Mucosa of rectum (tissue), 2 donors: ENCODE results near the gene MRPL36.

ENCODE experiments used
- H3K27ac ChIP-seq, 2 donors: one replicate each; pipeline ENCODE4 v1.7.0; 2013; ENCODE audit warnings: inconsistent platforms in 2 of 2, low read depth in 2 of 2, low read length in 2 of 2
- H3K27me3 ChIP-seq, 2 donors: one replicate each; pipeline ENCODE4 v1.7.0; 2013; ENCODE audit warnings: low read length in 2 of 2; ENCODE audit not compliant: control insufficient read depth in 2 of 2, insufficient read depth in 2 of 2
- H3K36me3 ChIP-seq, 2 donors: one replicate each; pipeline ENCODE4 v1.7.0; 2013; ENCODE audit warnings: low read length in 2 of 2; ENCODE audit not compliant: control insufficient read depth in 2 of 2, insufficient read depth in 2 of 2
- H3K4me1 ChIP-seq, 2 donors: one replicate each; pipeline ENCODE4 v1.7.0; 2013; ENCODE audit warnings: low read length in 2 of 2, mild to moderate bottlenecking in 1 of 2; ENCODE audit not compliant: control insufficient read depth in 2 of 2, insufficient read depth in 2 of 2
- H3K4me3 ChIP-seq, 2 donors: one replicate each; pipeline ENCODE4 v1.7.0; 2013; ENCODE audit warnings: low read length in 2 of 2
- H3K9ac ChIP-seq, 2 donors: one replicate each; pipeline ENCODE4 v1.7.0; 2013; ENCODE audit warnings: low read length in 2 of 2, low read depth in 1 of 2, mild to moderate bottlenecking in 1 of 2
- H3K9me3 ChIP-seq, 2 donors: one replicate each; pipeline ENCODE4 v1.7.0; 2013; ENCODE audit warnings: low read length in 2 of 2; ENCODE audit not compliant: control insufficient read depth in 2 of 2
- donor health status: healthy.
- donor health status: Normal muscosa, but diverticular disease.

Gene MRPL36

DNA sequence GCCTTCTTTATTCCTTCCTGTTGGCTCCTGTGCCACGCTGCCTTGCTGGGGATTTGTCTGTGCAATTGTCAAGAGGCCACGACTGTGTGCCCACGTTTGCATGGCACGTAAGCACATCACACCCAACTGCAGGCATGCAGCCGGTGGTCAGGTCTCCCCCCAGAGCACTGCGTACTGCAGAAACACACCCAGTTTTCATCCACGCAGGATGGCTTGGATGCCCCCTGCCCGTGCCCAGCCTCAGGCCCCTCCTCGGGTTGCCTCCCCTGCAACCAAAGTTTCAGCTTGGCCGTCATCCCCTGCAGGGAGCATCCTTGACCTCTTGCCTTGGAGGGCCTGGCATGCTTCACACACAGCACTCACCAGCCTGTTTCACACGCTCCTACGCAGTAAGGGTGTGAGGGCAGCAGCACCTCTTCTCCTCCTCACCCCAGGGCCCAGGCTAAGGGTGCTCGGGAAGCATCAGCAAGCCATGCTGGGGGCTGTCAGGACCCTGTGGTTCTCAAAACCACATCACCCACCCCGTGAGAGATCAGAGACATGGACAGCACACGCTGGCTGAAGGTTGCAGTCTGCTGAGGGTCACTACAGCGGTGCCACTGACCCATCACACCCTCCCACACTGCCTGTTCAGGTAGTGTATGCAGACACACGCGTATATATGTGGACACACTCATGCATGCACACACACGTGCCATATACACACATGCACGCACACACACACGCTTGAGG lies 3.1 kb downstream of the MRPL36 start:
- Histone ChIP-seq H3K4me3 (no peak overlapping the region), H3K27me3 (no peaks in the 10 kb centered on the region), H3K4me1 (peaks cover 16 to 17% of the 10 kb centered on the region in 2 donors), H3K36me3 (peaks cover 6 to 19% of the 10 kb centered on the region in 2 donors), H3K9me3 (no peaks in the 10 kb centered on the region), H3K9ac (no peak overlapping the region), H3K27ac (no peak overlapping the region)

DNA sequence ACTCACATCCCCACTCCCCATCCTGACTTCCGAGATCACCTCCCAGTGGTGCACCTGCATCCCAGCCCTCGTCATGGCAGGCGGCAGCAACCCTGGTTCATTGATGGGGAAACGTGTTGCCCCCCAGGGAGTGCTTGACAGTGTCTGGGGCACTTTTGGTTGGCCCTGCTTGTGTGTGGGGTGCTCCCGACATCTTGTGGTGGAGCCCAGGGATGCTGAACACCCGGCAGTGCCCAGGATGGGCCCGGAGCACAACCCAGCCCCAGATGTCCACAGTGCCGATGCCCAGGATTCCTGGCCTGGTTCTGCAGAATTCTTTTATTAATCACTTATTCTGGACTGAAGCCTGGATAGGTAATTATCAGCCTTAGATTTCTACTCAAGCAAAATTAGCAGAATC lies 3.7 kb downstream of the MRPL36 start:
- no peak overlapping the region for H3K4me3 ChIP-seq
- no peaks in the 10 kb centered on the region for H3K27me3 ChIP-seq
- H3K4me1 ChIP-seq: peaks cover 16 to 17% of the 10 kb centered on the region in 2 donors
- no peak overlapping the region for H3K9ac ChIP-seq
- peaks cover 6 to 19% of the 10 kb centered on the region in 2 donors for H3K36me3 ChIP-seq
- H3K27ac ChIP-seq: no peak overlapping the region
- no peaks in the 10 kb centered on the region for H3K9me3 ChIP-seq

DNA sequence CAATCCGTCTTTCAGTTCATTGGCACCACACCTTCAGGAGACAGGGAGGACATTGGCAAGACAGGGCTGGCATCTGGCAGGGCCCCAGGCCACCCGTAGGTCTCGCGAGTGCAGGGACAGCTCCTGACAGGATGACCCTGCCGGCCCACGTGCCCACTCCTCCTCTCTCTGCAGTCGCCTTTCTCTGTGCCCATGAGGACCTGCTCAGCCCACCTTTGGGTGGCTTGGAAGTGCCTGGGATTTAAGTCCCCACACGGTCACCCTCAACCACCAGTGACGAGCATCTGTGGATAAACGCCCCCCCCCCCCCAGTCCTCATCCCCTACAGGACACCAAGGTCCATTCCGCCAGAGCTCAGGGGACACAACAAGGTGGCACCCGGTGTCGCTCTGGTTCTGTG lies 4.1 kb downstream of the MRPL36 start:
- H3K36me3 ChIP-seq: peaks cover 6 to 19% of the 10 kb centered on the region in 2 donors
- H3K27ac ChIP-seq: no peak overlapping the region
- no peaks in the 10 kb centered on the region for H3K27me3 ChIP-seq
- peaks cover 13% of the 10 kb centered on the region in 2 donors for H3K4me1 ChIP-seq
- no peaks in the 10 kb centered on the region for H3K9me3 ChIP-seq
- no peak overlapping the region for H3K9ac ChIP-seq
- no peak overlapping the region for H3K4me3 ChIP-seq

DNA sequence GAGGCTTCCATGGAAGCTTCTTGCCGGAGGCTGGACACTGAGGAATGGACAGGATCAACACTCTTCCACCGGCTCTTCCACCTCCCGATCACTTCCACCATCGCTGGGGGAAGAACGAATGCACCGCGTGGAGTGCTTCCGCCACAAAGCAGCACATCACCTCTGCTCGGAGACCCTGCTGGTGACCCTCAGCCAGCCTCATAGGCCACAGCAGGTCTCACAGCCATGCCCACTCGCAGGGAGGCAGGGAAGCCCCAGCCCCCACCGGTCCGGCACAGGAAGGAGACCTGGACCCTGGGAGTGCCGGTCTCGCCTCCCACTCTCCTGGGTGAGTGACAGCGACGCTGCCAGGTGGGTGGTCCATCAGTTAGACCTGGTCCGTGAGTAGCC lies 4.7 kb downstream of the MRPL36 start:
- Histone ChIP-seq H3K4me1 (peaks cover 7 to 8% of the 10 kb centered on the region in 2 donors), H3K27ac (no peak overlapping the region)

DNA sequence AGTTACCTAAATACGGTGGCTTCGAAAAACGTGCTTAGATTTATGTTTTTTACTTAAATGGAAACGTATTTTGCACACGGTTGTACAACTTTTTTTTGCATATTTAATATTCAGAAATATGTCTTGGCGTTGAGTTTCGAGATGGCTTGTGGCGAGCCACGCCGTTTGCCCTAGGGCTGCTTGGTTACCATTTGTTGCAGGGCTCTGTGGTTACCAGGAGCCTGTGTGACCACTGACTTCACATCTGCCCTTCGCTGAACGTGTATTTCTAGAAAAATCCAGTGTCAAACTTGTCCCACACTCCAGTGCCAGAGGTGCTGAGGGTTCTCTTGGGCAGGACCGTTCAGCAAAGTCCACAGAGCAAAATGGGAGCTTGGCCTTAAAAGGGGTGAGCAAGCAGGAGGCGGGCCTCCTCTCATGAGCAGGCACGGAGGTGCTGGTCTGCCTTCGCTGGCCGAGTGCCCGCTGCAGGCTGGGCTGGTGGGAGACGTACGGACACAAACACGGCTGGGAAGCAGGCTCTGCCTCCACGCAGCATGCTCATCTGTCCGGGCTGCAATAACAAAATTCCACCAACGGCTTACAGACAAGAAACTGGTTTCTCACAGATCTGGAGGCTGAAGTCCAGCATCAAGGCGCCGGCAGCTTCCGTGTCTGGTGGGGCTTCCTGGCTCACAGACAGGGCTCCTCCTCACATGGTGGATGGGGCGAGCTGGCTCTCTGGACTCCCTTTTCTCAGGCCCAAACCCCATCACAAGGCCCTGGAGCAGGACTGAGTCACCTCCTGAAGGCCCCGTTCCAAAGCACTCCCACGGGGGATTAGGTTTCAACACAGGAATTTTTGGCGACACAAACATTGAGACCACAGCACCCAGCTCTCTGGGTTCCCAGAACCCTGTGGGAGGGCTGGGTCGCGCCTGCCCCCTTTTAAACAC lies 5.4 kb downstream of the MRPL36 start:
- Histone ChIP-seq H3K36me3 (peaks cover 6 to 19% of the 10 kb centered on the region in 2 donors), H3K4me3 (no peak overlapping the region), H3K9me3 (no peaks in the 10 kb centered on the region), H3K9ac (no peak overlapping the region), H3K27me3 (peaks cover 0 to 2% of the 10 kb centered on the region in 2 donors), H3K4me1 (peaks cover 6 to 8% of the 10 kb centered on the region in 2 donors), H3K27ac (peak overlapping the region in 1 of 2 donors; percentile 75)

More for the DNA sequence above, 4.7 kb downstream of the MRPL36 start:
- H3K27me3 ChIP-seq: peaks cover 0 to under 1% of the 10 kb centered on the region in 2 donors
- H3K4me3 ChIP-seq: no peak overlapping the region
- peaks cover 6 to 19% of the 10 kb centered on the region in 2 donors for H3K36me3 ChIP-seq
- no peaks in the 10 kb centered on the region for H3K9me3 ChIP-seq
- H3K9ac ChIP-seq: no peak overlapping the region

DNA sequence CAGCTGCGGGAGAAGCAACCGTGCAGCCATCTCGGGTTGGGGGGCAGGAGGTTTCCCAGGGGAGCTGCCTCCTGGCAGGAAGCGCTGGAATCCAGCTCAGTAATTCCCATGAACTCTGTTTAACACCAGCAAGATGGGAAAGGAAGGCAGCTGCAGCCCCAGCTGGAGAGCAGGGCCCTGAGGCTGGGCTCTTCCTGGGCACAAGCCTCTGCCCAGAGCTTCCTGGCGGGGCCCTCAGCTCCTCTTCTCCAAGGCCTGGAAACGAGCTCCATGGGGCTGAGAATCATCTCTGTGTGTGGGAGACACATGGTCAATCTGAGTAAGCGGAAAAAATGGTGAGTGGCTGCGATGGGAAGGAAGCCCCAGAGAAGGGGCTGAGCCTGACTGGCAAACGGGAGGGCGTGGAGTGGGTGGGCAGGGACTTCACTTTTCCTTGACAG lies 6.3 kb downstream of the MRPL36 start:
- Histone ChIP-seq H3K4me1 (peaks cover 0 to 4% of the 10 kb centered on the region in 2 donors), H3K9me3 (no peaks in the 10 kb centered on the region), H3K36me3 (peaks cover 6 to 18% of the 10 kb centered on the region in 2 donors), H3K4me3 (peak overlapping the region in 1 of 2 donors; percentile 29), H3K27me3 (peaks cover 0 to 2% of the 10 kb centered on the region in 2 donors), H3K9ac (no peak overlapping the region), H3K27ac (peak overlapping the region; percentile 39 to 75)

DNA sequence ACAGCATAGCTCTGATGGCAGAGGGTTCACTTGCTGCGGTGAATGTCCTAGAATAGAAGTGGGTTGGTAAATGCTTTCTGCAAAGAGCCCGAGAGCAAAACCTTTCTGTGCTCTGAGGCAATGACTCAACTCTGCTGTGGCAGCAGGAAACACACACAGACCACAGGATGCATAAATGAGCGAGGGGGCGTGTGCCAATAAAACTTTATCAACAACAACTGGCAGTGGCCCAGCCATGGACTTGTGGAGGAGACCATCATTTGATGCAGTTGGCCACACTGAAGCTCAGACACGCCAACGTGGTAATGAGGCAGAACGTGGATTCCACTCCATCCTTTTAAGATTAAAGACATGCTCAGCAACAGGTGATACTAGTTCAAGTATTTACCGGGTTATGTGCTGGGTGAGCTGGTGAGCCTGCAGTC lies 6.8 kb downstream of the MRPL36 start:
- Histone ChIP-seq H3K4me3 (peak overlapping the region in 1 of 2 donors; percentile 29), H3K27me3 (peaks cover 0 to 2% of the 10 kb centered on the region in 2 donors), H3K9me3 (no peaks in the 10 kb centered on the region), H3K36me3 (peaks cover 6 to 13% of the 10 kb centered on the region in 2 donors), H3K4me1 (peaks cover 0 to 4% of the 10 kb centered on the region in 2 donors), H3K9ac (no peak overlapping the region), H3K27ac (peak overlapping the region; percentile 39 to 75)

DNA sequence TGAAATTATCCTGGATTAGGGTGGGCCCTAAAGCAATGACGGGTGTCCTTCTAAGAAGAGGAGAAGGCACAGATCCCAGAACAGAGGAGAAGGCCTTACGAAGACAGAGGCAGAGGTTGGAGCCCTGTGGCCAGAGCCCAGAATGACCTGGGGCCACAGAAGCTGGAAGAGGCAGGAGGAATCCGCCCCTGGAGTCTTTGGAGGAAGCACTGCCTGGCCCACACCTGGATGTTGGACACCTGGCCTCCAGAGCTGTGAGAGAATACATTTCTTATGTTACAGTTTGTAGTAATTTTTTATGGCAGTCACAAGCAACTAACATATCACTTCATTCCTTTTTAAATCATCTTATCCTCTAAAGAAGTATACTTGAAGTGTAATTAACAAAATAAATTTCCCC lies 8.5 kb downstream of the MRPL36 start:
- Histone ChIP-seq H3K4me1 (no peaks in the 10 kb centered on the region), H3K4me3 (no peak overlapping the region), H3K9me3 (no peaks in the 10 kb centered on the region), H3K9ac (no peak overlapping the region), H3K27me3 (peaks cover 0 to 2% of the 10 kb centered on the region in 2 donors), H3K27ac (no peak overlapping the region), H3K36me3 (no peaks in the 10 kb centered on the region)

DNA sequence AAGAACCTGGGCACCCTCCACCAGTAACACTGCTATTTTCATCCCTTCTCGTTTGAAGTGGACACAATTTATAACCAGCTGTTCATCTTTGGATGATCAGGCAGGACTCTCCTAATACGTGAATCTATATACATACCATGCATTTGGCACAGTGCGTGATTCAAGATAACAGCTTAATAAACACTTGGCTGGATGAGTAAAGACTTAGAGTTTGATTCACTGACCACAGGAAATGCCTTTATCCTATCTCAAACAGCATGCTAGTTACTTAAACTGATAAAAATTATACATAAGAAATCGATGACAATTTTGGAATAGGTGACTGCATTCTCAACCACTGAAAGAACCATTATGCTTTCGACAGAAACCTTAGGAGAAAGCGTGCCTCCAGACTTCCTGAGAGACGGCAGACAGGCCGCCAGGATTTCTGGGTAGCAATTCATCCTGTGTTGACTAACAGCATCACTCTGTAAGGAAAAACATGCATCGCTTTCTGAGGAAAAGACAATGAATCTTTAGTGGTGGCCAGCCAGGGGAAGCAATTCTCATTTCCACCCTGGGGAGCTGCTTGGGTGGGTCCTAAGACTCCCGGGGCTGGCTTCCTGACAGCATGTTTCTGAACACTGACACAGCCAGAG lies 9.7 kb downstream of the MRPL36 start:
- Histone ChIP-seq H3K27me3 (peaks cover 0 to 2% of the 10 kb centered on the region in 2 donors), H3K9ac (no peak overlapping the region), H3K27ac (no peak overlapping the region), H3K4me1 (no peaks in the 10 kb centered on the region), H3K4me3 (no peak overlapping the region), H3K9me3 (no peaks in the 10 kb centered on the region), H3K36me3 (no peaks in the 10 kb centered on the region)
